Cortex of kidney (tissue), 1 donor: Measurements from ENCODE around the gene DGUOK.

Source experiments
- DNase-seq: peaks from one replicate; lab custom pipeline; 2025; lab: John Stamatoyannopoulos, UW

DGUOK gene

DNA sequence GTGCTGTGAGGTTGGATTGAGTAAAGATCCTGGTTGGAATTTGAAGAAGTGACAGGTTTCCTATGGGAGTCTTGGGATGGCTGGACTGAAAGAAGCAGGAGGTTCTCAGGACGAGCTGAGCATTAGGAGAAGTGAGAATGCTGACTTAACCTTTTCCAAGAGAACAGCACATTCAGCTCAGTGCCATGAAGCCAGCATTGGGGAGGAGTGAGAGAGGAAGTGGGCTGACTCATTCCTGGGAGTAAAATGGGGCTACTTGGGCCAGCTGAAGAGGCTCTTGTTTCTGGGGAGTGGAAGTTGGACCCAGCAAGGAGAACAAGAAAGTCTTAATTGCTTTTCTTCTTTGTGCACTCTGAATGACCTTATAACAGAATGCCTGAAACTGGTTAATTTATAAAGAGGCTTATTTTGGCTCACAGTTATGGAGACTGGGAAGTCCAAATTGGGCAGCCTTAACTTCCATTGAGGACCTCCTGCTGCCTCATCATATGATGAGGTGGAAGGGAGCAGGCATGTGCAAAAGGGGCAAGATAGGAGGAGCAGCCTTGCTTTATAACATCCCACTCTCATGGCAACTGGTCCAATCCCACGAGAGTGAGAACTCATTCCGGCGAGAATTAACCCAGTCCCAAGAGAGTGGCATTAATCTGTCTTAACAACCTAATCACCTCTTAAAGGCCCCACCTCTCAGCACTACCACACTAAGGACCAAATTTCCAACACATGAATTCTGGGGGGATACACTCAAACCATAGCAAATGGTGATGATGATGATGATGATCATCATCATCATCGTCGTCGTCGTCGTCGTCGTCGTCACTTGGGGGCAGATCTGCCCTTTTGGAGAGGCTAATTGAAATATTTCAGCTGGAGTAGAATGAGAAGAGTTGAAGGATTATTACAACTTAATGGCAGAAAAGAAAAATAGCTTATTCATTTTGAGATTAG lies 26.1 kb downstream of the DGUOK start:
- no peak for DNase-seq

DNA sequence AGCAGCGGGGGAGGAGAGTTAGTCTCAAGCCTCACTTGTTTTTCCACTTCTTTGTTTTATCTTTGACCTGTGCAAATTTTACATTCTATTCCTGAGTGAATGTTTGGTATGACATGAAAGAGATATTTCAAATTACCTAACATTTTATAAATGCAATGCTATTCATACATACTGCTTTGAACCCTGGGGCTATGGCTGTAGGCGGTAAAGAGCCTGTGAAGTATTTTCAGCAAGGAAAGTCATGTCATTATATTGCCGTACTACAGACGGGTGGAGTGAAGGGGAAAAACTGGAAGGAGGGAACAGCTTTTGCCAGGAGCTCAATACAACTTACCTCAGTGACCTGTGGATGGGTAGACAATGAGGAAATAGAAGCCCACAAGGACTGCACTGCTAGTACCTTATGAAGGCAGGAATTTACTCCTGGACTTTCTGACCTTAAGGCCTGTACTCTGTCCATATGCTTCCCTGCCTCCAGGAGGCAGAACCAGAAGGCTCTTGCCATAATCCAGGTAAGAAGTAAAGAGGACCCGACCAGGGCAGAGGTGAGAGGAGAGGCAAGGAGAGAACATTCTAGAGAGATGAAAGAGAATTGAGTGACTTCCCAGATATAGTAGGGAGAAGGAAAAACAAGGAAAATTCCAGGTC lies 29.7 kb downstream of the DGUOK start:
- no peak for DNase-seq

DNA sequence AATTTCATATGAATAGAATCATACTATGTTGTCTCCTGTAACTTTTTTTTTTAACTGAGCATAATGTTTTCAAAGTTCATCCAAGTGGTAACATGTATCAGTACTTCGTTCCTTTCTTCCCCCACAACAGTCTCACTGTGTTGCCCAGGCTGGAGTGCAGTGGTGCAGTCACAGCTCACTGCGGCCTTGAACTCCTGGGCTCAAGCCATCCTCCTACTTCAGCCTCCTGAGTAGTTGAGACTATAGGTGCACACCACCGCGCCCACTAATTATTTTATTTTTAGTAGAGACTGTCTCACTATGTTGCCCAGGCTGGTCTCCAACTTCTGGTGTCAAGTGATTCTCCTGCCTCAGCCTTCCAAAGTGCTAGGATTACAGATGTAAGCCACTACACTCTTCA lies 34.6 kb downstream of the DGUOK start:
- DNase-seq, result no peak

DNA sequence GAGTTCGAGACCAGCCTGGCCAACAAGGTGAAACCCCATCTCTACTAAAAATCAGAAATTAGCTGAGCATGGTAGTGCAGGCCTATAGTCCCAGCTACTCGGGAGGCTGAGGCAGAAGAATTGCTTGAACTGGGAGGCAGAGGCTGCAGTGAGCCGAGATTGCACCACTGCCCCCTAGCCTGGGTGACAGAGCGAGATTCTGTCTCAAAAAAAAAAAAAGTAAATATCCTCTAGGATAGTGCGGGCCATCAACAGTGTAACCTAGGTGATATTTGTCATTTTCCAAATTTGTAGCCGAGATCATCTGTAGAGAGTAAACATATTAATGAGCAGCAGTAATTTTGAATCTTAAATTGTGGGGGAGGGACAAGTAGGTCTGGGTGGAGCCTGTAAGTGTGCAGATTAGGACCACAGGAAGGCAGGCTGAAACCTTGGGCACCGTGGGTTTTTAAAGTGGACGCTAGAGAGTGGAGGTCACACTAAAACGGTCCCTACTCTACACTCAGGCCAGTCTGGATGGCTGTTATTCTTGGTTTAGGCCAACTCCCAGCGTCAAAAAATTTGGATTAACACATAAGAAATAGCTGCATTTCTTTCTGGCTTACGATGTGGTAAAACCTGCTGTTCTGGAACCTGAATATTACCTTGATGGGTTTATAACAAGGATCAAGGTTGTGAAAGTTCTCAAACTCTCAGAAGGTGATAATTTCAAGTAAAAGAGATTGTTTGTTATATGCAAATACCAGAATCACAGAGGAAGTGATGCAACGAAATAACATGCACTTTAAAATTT lies 35.3 kb downstream of the DGUOK start:
- no peak for DNase-seq

DNA sequence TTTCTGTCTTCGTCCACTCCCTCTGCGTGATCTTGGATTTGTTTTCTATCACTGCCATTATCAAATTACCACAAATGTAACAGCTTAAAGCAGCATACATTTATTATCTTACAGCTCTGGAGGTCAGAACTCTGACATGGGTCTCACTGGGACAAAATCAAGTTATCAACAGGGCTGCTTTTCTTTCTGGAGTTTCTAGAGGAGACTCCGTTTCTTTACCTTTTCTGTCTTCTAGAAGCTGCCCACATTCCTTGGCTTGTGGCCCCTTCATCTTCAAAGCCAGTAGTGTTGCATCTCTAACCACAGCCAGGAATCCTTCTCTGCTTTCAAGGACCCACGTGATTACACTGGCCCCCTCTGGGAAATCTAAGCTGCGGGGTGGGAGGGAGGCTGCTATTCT lies 36.1 kb downstream of the DGUOK start:
- no peak for DNase-seq

DNA sequence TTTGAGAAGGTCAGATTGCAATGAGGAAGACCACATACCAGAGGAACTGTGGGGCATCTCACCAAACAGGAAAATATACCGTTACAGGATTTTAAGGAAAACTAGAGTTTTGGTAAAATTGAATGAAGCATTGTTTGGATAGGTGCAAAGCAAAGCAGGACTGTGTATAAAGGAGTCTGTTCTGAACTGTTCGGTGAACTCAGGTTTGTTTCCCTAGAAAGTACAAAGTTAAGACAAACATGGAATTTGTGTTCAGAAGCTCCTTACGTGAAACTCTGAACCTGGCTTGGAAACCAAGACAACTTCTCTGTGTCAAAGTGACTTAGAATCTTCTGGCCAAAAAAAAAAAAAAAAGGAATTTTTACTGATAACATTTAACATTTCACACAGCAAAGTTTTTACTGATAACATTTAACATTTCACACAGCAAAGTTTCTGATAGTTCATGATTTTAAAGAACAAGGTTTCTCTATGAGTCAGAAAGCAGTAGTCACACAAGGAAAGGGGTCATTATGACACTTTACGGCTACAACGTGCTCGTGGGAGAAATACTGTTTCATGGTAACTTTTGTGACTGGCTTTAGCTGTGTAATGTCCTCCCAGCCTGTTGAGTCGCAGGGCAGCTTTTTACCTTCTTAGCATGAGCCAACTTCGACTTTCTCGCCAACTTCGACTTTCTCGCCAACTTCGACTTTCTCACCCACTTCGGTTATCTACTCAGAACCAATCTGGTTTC lies 36.9 kb downstream of the DGUOK start:
- no peak for DNase-seq

DNA sequence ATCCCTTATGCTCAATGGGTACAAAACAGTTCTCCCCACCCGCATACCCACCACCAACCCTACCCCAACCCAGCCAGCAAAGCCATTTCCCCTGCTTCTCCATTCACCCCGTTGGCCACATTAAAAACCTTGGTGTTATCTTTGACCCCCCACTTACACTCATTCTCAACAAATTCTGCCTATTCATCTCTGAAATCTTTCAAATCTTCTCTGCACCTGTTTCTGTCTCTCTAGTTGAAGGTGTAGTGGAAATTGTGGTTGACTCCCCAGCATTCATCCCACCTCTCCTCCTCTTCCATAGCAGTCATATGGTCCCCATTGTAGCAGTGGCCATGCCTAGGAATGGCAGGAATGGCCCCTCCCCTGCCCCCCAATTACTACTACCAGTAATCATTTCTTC lies 37.5 kb downstream of the DGUOK start:
- no peak for DNase-seq

DNA sequence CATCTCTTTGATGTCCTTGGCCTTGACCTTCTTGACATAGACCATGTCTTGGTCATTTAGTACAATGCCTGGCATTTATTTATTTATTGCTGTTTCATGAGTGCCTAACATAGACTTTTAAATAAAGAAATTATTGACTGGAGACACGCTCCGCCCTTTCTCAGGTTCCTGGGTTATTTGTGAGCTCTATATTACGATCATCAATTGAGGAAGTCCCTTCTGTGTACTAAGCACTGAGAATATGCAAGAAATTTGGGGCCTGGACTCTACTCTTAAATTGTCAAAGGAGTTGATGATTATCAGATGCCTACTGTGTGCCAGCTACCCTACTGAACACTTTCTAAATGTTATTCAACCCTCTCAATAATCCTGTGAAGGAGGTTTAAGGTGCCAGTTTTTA lies 38.4 kb downstream of the DGUOK start:
- no peak for DNase-seq

DNA sequence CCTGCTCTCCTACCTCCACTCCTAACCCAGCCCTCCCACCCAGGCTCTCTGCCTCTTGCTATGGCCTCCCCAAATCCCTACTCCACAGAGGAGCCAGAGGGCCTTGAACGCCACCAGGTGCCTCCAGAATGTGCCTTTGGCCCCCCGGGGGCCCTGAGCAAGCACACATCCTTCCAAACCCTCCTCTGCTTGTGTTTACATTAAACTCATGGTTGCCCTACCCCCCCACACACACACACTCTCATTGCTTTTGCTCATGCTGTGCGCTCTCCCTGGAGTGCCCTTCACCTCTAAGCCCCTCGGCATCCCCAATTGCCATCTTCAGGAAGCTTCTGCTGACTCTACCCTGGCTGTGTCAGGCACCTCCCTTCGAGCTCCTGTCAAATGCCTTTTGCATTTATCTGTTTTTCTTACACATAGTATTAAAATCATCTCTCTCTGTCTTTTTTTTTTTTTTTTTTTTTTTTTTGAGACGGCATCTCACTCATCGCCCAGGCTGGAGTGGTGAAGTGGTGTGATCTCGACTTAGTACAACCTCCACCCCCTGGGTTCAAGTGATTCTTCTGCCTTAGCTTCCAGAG lies 41.8 kb downstream of the DGUOK start:
- no peak for DNase-seq

DNA sequence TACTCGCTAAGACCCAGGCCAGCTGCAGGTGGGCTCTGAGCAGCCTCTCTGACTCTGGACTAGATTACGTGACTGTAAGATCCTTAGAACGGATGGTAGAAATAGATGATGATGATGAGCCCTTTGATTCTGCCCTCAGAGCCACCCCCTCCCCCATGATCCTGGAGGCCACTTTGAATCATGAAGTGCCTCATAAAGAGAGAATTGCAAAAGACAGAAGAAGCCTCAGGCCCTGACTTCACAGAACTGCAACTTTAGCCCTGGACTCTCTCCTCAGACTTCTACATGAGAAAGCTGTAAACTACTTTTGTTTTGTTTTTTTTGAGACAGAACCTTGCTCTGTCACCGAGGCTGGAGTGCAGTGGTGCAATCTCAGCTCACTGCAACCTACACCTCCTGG lies 42.7 kb downstream of the DGUOK start:
- DNase-seq, result no peak

DNA sequence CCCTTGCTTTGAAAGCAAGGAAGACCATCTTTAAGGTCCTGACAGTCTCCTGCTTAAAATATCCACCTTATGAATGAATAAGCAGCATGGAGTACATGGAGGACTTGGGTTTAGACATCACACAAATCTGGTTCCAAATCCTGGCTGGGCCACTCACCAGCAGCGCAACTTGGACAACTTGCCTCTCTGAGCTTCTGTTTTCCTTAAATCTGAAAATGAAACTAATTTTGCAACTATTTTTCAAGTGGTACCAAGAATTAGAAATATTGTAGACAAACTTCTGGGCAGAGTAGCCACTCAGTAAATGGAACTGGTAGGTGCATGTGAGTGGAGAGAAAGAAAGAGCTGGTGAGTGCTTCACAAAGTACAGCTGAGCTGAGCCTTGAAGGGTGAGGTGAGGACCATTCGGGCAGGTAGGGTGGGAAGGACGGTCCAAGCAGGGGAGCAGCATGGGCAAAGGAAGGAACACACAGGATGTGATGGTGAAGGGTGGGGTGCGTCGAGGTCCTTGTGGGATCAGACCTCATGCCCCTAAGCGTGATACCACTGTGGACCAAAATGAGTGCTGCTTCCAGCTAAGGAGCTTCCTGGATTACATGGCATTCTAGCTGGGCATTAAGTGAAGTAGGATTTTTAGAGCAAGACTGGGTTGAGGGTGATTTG lies 43.6 kb downstream of the DGUOK start:
- DNase-seq, result no peak

DNA sequence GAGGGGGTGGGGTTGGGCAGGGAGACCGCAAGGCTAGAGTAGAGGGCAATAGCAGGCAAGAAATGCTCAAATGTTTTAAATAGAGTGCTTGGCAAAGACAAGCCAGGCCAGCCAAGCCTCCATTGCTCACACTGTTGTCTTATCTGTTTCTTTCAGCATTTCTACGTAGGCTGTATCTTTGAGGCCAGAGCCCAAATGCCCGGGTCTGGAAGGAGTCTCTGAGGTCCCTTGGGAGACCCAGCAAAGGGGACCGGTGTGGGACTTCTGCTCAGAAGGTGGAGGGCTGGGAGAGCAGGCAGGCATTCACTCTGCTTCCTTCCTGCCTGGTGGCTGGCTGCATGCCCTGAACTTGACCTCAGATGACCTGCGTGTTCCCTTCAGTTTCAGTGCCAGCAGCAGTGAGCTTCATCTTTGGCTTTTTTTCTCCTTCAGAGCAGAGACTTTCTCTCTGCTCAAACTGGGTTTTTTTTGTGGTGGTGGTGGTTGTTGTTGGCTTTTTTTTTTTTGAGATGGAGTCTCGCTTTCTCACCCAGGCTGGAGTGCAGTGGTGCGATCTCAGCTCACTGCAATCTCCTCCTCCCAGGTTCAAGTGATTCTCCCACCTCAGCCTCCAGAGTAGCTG lies 44.3 kb downstream of the DGUOK start:
- no peak for DNase-seq

DNA sequence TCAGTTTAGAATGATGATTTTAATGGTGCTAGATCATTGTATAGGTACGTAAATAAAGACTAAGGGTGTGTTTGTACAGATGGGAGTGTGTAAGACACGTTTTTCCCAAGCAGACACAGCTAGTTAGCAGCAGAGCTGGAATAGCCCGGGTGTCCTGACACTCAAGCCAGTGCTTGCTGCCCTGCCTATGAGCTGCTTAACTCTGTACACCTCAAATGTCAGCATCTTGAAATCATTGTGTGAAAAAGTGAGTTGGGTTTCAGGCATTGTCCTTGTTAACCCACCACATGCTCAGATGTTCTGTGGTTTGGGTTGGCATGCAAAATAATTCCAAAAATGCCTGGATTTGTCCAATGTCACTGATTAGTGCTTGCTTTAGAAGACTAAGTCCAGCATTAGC lies 45.0 kb downstream of the DGUOK start:
- DNase-seq, result no peak

DNA sequence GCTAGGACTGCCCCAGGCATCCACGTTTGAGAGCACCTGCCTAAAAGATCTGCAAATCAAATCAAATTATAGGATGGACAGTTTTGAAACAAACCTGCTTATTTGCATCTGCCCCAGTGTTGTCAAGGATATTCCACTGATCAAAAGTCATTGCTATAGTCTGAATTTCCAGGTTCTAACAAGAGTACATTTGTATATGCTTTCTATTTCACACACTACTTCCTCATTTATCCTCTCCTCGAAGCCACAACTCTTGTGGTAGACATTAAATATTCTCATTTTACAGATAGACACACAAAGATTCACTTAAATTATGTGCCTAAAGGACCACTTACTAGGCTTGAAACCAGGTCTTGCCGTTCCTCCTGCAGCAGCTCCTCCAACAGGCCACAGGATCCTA lies 46.2 kb downstream of the DGUOK start:
- no peak for DNase-seq

DNA sequence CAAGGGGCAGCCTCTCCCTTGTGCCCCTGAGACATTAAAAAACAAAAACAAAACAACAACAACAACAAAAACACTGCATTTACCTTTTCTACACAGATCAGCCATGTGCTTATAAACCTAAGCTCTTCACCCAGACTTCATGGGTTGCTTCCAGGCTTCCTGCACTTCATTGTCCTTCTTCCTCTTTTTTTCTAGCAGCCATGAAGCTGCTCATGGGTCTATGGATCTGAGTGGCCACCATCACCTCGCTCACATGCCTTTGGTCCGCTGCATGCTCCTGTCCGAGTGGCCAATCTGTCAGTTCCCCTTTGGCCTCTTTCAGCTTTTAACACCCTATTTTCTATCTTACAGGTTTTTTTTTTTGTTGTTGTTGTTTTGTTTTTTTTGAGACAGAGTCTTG lies 49.1 kb downstream of the DGUOK start:
- DNase-seq, result no peak

DNA sequence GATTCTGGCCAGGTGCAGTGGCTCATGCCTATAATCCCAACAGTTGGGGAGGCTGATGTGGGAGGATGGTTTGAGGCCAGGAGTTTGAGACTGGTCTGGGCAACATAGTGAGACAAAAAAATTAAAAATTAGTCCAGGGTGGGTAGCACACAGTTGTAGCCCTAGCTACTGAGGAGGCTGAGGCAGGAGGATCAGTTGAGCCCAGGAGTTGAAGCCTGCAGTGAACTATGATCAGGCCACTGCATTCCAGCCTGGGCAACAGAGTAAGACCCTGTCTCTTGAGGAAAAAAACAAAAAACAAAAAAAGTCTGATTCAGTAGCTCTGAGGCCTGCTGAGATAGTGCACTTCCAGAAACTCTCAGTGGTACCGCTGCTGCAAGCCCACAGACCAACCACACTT lies 50.1 kb downstream of the DGUOK start:
- no peak for DNase-seq

DNA sequence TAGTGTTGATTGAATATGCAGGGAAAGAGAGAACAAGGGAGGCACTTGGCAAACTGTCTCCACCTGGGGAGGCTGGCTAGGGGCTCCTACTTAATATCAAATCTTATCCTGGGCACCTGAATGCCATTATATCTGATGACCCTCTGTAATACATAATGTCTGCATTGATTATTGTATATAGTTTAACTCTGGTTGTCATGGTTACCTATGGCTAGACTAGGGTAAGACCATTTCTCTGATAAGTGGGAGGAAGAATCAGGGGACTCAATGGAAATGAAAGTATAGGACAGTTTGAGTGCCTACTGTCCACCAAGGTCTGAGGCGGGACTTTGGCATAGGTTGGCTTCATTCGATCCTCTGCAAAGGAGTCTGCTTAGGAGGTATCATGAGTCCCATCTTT lies 50.8 kb downstream of the DGUOK start:
- DNase-seq, result no peak

DNA sequence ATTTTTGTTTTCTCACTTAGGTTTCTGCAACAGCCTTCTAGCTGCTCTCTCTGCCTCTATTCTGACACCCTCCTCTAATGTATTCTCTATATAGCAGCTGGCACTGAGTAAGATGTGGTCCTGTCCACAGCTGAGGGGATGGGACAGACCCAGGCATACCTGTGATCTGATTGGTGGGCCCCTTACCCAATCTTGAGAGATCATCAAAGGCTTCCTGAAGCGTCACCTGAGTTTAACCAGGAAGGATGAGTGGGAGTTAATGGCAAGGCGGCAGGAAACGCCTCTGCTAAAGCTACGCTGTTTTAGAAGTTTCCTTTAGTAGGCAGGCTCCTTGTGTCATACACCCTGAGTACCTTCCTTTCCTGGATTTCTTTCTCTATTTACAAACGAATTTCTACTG lies 52.3 kb downstream of the DGUOK start:
- DNase-seq, result no peak

DNA sequence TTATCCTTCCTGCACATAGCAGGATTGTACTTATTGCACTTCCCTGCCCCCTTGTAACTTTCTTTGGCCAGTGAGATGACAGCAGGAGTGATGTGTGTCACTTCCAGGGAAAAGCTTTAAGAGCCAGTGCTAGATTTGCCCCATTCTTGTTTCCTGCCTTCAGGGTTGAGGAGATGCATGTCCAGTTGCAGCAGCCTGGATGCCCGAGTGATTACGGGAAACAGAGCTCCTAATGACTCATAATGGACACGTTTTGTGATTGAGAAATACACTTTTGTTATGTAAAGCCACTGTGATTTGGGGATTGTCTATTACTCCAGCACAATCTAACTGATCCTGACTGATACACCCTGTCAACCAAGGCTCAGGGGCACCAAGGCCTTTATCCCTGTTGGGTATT lies 53.0 kb downstream of the DGUOK start:
- no peak for DNase-seq

DNA sequence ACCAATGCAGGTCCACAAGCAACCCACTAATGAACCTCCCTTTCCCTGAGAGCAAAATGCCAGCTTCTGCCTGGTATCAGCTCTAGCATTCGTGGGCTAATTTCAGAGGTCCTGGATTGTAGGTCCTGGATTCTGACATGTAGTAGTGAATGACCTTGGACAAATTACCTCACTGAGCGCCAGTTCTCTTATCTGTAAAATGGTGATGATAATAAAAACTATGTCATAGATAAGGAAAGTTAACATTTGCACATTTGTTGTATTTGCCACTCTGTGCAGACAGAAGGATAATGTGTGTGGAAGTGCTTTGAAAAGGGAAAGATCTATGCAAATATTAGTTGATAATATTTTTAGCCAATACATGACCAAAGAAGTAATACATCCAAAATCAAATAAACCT lies 53.9 kb downstream of the DGUOK start:
- DNase-seq, result no peak
